Measurements from ENCODE around the gene THUMPD3. TPM values are rescaled to one million over a fixed set of nuclear protein-coding genes. Genes with fewer than 3 reads are reported as not detected.

Gene THUMPD3
- total and polyA plus RNA-seq, 7 donors: 40.0 to 70.5 (median 55.0) TPM

GRCh38 chr3:9399746-9400145 lies 36.9 kb downstream of the THUMPD3 start:
- Histone ChIP-seq H3K27ac (peak overlapping the region; percentile 100), H3K27me3 (ENCODE audit: insufficient read depth in 3 of 3, low read length in 2 of 3) (no peaks in the 10 kb centered on the region), H3K36me3 (ENCODE audit: insufficient read depth in 1 of 2, low read depth in 1 of 2) (peaks cover 0 to 5% of the 10 kb centered on the region in 2 donors), H3K4me3 (peak overlapping the region; percentile 96), H3K4me1 (peaks cover 64% of the 10 kb centered on the region), H3K9me3 (no peaks in the 10 kb centered on the region)
- DNase-seq (peak; percentile 82 to 90), ATAC-seq (peak; percentile 49 to 58 (median 53))
- TF ChIP-seq, protein P1, sequence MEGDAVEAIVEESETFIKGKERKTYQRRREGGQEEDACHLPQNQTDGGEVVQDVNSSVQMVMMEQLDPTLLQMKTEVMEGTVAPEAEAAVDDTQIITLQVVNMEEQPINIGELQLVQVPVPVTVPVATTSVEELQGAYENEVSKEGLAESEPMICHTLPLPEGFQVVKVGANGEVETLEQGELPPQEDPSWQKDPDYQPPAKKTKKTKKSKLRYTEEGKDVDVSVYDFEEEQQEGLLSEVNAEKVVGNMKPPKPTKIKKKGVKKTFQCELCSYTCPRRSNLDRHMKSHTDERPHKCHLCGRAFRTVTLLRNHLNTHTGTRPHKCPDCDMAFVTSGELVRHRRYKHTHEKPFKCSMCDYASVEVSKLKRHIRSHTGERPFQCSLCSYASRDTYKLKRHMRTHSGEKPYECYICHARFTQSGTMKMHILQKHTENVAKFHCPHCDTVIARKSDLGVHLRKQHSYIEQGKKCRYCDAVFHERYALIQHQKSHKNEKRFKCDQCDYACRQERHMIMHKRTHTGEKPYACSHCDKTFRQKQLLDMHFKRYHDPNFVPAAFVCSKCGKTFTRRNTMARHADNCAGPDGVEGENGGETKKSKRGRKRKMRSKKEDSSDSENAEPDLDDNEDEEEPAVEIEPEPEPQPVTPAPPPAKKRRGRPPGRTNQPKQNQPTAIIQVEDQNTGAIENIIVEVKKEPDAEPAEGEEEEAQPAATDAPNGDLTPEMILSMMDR (IDR thresholded peaks at IDR 0.05): peak; percentile 7
- intact Hi-C loops (cut with DNase I): loop anchor here in 1 of 2 donors (5.0 kb wide), 1 partner anchor 37 kb away; the partner anchor contains the start of gene THUMPD3
- WGBS, 3 donors: 0 to 2% (median 0%) methylated on average over 3 of the region's 3 CpGs

DNA sequence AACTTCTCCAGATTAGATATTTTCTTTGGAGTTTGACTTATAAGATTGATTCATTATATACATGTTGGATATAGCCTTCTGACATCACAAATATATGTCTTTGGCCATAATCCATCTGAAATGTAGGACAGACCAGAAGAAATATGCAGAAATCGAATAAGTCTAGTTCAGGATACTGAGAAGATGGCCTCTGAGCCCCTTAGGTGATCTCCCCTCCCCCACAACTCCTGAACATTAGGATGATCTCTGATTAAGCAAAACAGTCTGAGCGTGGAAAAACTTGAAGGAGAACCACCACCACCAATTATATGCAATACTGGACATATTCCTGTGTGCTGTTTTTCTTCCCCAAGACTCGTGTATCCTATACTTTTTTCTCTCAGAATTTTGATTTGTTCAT lies 37.8 kb downstream of the THUMPD3 start:
- Histone ChIP-seq H3K27ac (peak overlapping the region; percentile 100), H3K4me1 (peaks cover 64% of the 10 kb centered on the region), H3K36me3 (ENCODE audit: insufficient read depth in 1 of 2, low read depth in 1 of 2) (no peaks in the 10 kb centered on the region), H3K9me3 (no peaks in the 10 kb centered on the region), H3K4me3 (peak overlapping the region; percentile 96), H3K27me3 (ENCODE audit: insufficient read depth in 3 of 3, low read length in 2 of 3) (no peaks in the 10 kb centered on the region)
- intact Hi-C loops (cut with DNase I): no loop called here
- ATAC-seq (no peak), DNase-seq (no peak)
- TF ChIP-seq, protein P1 (IDR thresholded peaks at IDR 0.05): no peak
- 15 to 23% (median 23%) methylated on average over 3 of the region's 3 CpGs for WGBS, 3 donors

GRCh38 chr3:9401986-9402385 lies 39.1 kb downstream of the THUMPD3 start:
- 39 to 56% (median 49%) methylated on average over 4 of the region's 4 CpGs for WGBS, 3 donors
- Histone ChIP-seq H3K27ac (peak overlapping the region; percentile 100), H3K4me3 (peak overlapping the region; percentile 96), H3K36me3 (ENCODE audit: insufficient read depth in 1 of 2, low read depth in 1 of 2) (no peaks in the 10 kb centered on the region), H3K4me1 (peaks cover 75% of the 10 kb centered on the region), H3K9me3 (no peaks in the 10 kb centered on the region), H3K27me3 (ENCODE audit: insufficient read depth in 3 of 3, low read length in 2 of 3) (no peaks in the 10 kb centered on the region)
- intact Hi-C loops (cut with DNase I): no loop called here
- no peak for ATAC-seq
- TF ChIP-seq, protein P1 (IDR thresholded peaks at IDR 0.05): no peak
- DNase-seq: no peak

- Histone ChIP-seq H3K4me3 (peak overlapping the region; percentile 96), H3K27ac (peak overlapping the region; percentile 100), H3K36me3 (ENCODE audit: insufficient read depth in 1 of 2, low read depth in 1 of 2) (no peaks in the 10 kb centered on the region), H3K27me3 (ENCODE audit: insufficient read depth in 3 of 3, low read length in 2 of 3) (no peaks in the 10 kb centered on the region), H3K9me3 (no peaks in the 10 kb centered on the region), H3K4me1 (peaks cover 81% of the 10 kb centered on the region)
- no peak for DNase-seq
- intact Hi-C loops (cut with DNase I): no loop called here
- 23 to 25% (median 24%) methylated on average over 3 of the region's 3 CpGs for WGBS, 3 donors
- TF ChIP-seq, protein P1 (IDR thresholded peaks at IDR 0.05): no peak
- ATAC-seq: no peak
Observed at GRCh38 chr3:9402410-9403228, 39.8 kb downstream of the THUMPD3 start.

Measured in psoas muscle (tissue), 8 donors.